ENCODE data around the gene SEC22A. TPM values are rescaled to one million over a fixed set of nuclear protein-coding genes. Genes with fewer than 3 reads are reported as not detected.

The SEC22A gene
- polyA plus RNA-seq, 4 donors, result 4.6 to 17.3 (median 8.3) TPM

DNA sequence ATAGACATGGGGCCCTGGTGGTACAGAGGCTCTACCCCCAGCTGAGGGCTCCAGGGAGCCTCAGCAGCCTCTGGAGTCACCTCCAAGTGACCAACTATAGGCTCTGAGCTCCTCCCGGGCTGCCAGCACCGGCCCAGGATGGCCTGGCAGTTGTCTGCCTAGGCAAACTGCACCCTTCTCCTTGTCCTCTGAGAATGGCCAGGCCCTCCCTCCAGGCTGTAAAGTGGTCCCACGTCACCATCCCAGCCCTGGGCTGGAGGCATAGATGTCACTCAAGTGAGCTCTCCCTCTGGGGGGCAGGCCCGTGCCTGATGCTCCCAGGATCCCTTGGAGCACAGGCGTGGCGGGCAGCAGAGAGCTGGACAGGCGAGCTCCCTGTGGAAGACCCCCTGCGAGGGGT, 120.1 kb downstream of the SEC22A start:
- FAIRE-seq, result no peak

GRCh38 chr3:123322866-123323265, 121.1 kb downstream of the SEC22A start:
- H3K36me3 ChIP-seq (ENCODE audit: control insufficient read depth in 3 of 3, insufficient read depth in 2 of 3, low read depth in 1 of 3, low read length in 3 of 3), result peaks cover 0 to 66% (median 0%) of the 10 kb centered on the region in 3 donors
- DNase-seq (no peak), FAIRE-seq (no peak)
- H3K9me3 ChIP-seq (ENCODE audit: control insufficient read depth in 2 of 2, insufficient read depth in 1 of 2, low read depth in 1 of 2, low read length in 1 of 2), result no peaks in the 10 kb centered on the region
- H3K4me1 ChIP-seq (ENCODE audit: control insufficient read depth in 3 of 3, insufficient read depth in 2 of 3, low read depth in 1 of 3, low read length in 2 of 3), result no peaks in the 10 kb centered on the region
- H3K27ac ChIP-seq (ENCODE audit: low read depth in 1 of 3, low read length in 2 of 3), result no peak overlapping the region
- WGBS, 3 donors, result 84 to 87% (median 85%) methylated on average over 11 of the region's 11 CpGs
- H3K27me3 ChIP-seq (ENCODE audit: control insufficient read depth in 3 of 3, insufficient read depth in 3 of 3, low read length in 3 of 3), result no peaks in the 10 kb centered on the region
- no peak overlapping the region for H3K4me3 ChIP-seq (ENCODE audit: low read depth in 1 of 3, low read length in 3 of 3)

More for the DNA sequence above, 120.1 kb downstream of the SEC22A start:
- Histone ChIP-seq H3K27ac (ENCODE audit: low read depth in 1 of 3, low read length in 2 of 3) (no peak overlapping the region), H3K36me3 (ENCODE audit: control insufficient read depth in 3 of 3, insufficient read depth in 2 of 3, low read depth in 1 of 3, low read length in 3 of 3) (peaks cover 0 to 65% (median 0%) of the 10 kb centered on the region in 3 donors), H3K27me3 (ENCODE audit: control insufficient read depth in 3 of 3, insufficient read depth in 3 of 3, low read length in 3 of 3) (no peaks in the 10 kb centered on the region), H3K9me3 (ENCODE audit: control insufficient read depth in 2 of 2, insufficient read depth in 1 of 2, low read depth in 1 of 2, low read length in 1 of 2) (no peaks in the 10 kb centered on the region), H3K4me1 (ENCODE audit: control insufficient read depth in 3 of 3, insufficient read depth in 2 of 3, low read depth in 1 of 3, low read length in 2 of 3) (no peaks in the 10 kb centered on the region), H3K4me3 (ENCODE audit: low read depth in 1 of 3, low read length in 3 of 3) (no peak overlapping the region)
- 77 to 83% (median 79%) methylated on average over 7 to 8 of the region's 8 CpGs for WGBS, 3 donors
- no peak for DNase-seq

Other genes with a start within 250 kb of the SEC22A start
- gene SEMA5B, start 174.2 kb upstream of the SEC22A start, polyA plus RNA-seq, result 1 to 10 TPM in 2 of 4 donors, under 1 TPM in 1, not detected in 1; 0.75 to 4.0 (median 1.9) TPM
- 10 to 100 TPM in 2 of 4 donors, 1 to 10 TPM in 2; 4.6 to 54.0 (median 16.2) TPM for gene PDIA5, start 134.9 kb upstream of the SEC22A start, polyA plus RNA-seq
- 1 to 10 TPM in 3 of 4 donors, under 1 TPM in 1; 0.67 to 6.9 (median 5.0) TPM for gene ADCY5, start 247.1 kb downstream of the SEC22A start, polyA plus RNA-seq